Measurements from ENCODE around the gene SDK1.

Gene SDK1

GRCh38 chr7:4202954-4203353 lies 901.9 kb downstream of the SDK1 start:
- no peak for DNase-seq (ENCODE audit: low read depth)
- no peak for TF ChIP-seq CTCF (IDR thresholded peaks at IDR 0.05; ENCODE audit: control insufficient read depth, extremely low read depth, insufficient read depth)
- no peak overlapping the region for H3K4me3 ChIP-seq (ENCODE audit: low read depth, low read length)

- TF ChIP-seq CTCF (IDR thresholded peaks at IDR 0.05; ENCODE audit: control insufficient read depth, extremely low read depth, insufficient read depth), result no peak
- DNase-seq (ENCODE audit: low read depth), result no peak
Measured at GRCh38 chr7:4203626-4204512, 902.8 kb downstream of the SDK1 start.

GRCh38 chr7:4204513-4205165 lies 903.6 kb downstream of the SDK1 start:
- H3K4me3 ChIP-seq (ENCODE audit: low read depth, low read length), result no peak overlapping the region
- no peak for TF ChIP-seq CTCF (IDR thresholded peaks at IDR 0.05; ENCODE audit: control insufficient read depth, extremely low read depth, insufficient read depth)
- no peak for DNase-seq (ENCODE audit: low read depth)

More at GRCh38 chr7:4203626-4204512, 902.8 kb downstream of the SDK1 start:
- no peak overlapping the region for H3K4me3 ChIP-seq (ENCODE audit: low read depth, low read length)

GRCh38 chr7:4205828-4206227 lies 904.8 kb downstream of the SDK1 start:
- no peak for DNase-seq (ENCODE audit: low read depth)
- H3K4me3 ChIP-seq (ENCODE audit: low read depth, low read length), result no peak overlapping the region
- no peak for TF ChIP-seq CTCF (IDR thresholded peaks at IDR 0.05; ENCODE audit: control insufficient read depth, extremely low read depth, insufficient read depth)

GRCh38 chr7:4207011-4207410 lies 906.0 kb downstream of the SDK1 start:
- DNase-seq (ENCODE audit: low read depth), result no peak
- TF ChIP-seq CTCF (IDR thresholded peaks at IDR 0.05; ENCODE audit: control insufficient read depth, extremely low read depth, insufficient read depth), result no peak
- no peak overlapping the region for H3K4me3 ChIP-seq (ENCODE audit: low read depth, low read length)

GRCh38 chr7:4208086-4208485 lies 907.0 kb downstream of the SDK1 start:
- TF ChIP-seq CTCF (IDR thresholded peaks at IDR 0.05; ENCODE audit: control insufficient read depth, extremely low read depth, insufficient read depth), result no peak
- no peak overlapping the region for H3K4me3 ChIP-seq (ENCODE audit: low read depth, low read length)
- DNase-seq (ENCODE audit: low read depth), result no peak
